ENCODE data around the gene P3H3.

- TF ChIP-seq CTCF (IDR thresholded peaks at IDR 0.05) (no peak), POLR2A (IDR thresholded peaks at IDR 0.05) (no peak)
Measured at GRCh38 chr12:6829536-6830220, 1.5 kb downstream of the P3H3 start.

Data from esophagus squamous epithelium (tissue), 4 donors.